HepG2 (cell line): Measurements from ENCODE around the gene ERBB4. TPM values are rescaled to one million over a fixed set of nuclear protein-coding genes. Genes with fewer than 3 reads are reported as not detected.

Experiments used
- ATAC-seq: fragments of 200-7000 bp; cut with Tn5 transposase; 3 replicates; pipeline ENCODE4 v1.9.1; 2020; ENCODE audit warnings: mild to moderate bottlenecking, moderate library complexity
- BruUV-seq: library from RNA; stranded (reverse); fragments of 400-500 nt; replicated peaks from 2 replicates; lab custom pipeline; 2021; lab: Mats Ljungman, UMichigan
- CTCF ChIA-PET: fragments of 300-600 bp; formaldehyde crosslinking; extraction: SDS; loops from one replicate; lab custom pipeline; 2021; ENCODE audit warnings: low total read pairs, inconsistent platforms, low intra/inter-chr PET ratio; lab: Yijun Ruan, JAX
- POLR2A ChIA-PET: fragments of 350-600 bp; sonication (Branson Sonifier 250); formaldehyde crosslinking; loops from one replicate; lab custom pipeline; 2020; ENCODE audit warnings: antibody characterized with exemption, inconsistent platforms; lab: Yijun Ruan, JAX
- DNase-seq: peaks from one replicate; pipeline ENCODE4 v3.0.0-alpha.2; 2015; ENCODE audit warnings: low spot score
- FAIRE-seq: peaks from 3 replicates; lab custom pipeline; 2011; peaks lifted over from hg19 to GRCh38; lab: Jason Lieb, UNC
- H2AFZ ChIP-seq: one replicate; pipeline ENCODE4 v1.6.1; 2011; ENCODE audit warnings: low read length, inconsistent platforms
- H3K27ac ChIP-seq: fragments of 300-600 bp; 3 replicates; pipeline ENCODE4 v1.8.0; 2011; ENCODE audit warnings: mixed run types, mild to moderate bottlenecking, mixed read lengths, low read length, inconsistent platforms; ENCODE audit not compliant: insufficient read depth; ENCODE audit errors: extremely low read length
- H3K27me3 ChIP-seq, 2 experiments: fragments of 200-600 bp in 1 of 2; 2 replicates in 1 of 2; 3 replicates in 1 of 2; pipeline versions ENCODE4 v1.6.0 to v1.8.0; 2011; ENCODE audit warnings: low read length in 2 of 2, mild to moderate bottlenecking in 2 of 2, moderate library complexity in 2 of 2, inconsistent platforms in 1 of 2; ENCODE audit not compliant: insufficient read depth in 2 of 2, control insufficient read depth in 1 of 2
- H3K36me3 ChIP-seq, 2 experiments: fragments of 200-600 bp in 1 of 2; replicated peaks in 1 of 2; 2 replicates in 1 of 2; 3 replicates in 1 of 2; pipeline versions ENCODE4 v1.5.1 to v1.8.0; 2011; ENCODE audit warnings: low read length in 2 of 2, inconsistent platforms in 1 of 2; ENCODE audit not compliant: insufficient read depth in 2 of 2, control insufficient read depth in 1 of 2
- H3K4me1 ChIP-seq: 2 replicates; pipeline ENCODE4 v1.5.1; 2012; ENCODE audit warnings: low read length, inconsistent platforms; ENCODE audit not compliant: insufficient read depth
- H3K4me2 ChIP-seq: 2 replicates; pipeline ENCODE4 v1.6.0; 2011; ENCODE audit warnings: low read depth, low read length, inconsistent platforms
- H3K4me3 ChIP-seq, 3 experiments: fragments of 200-600 bp in 1 of 3; sonication (generic), shearing (Covaris generic) in 1 of 3; replicated peaks in 1 of 3; 2 replicates each; pipeline ENCODE4 v1.5.1; 2011 to 2016; ENCODE audit warnings: low read length in 3 of 3, inconsistent platforms in 2 of 3, low read depth in 2 of 3, mild to moderate bottlenecking in 2 of 3, control low read depth in 1 of 3, mixed read lengths in 1 of 3; ENCODE audit not compliant: insufficient read depth in 1 of 3
- H3K79me2 ChIP-seq: one replicate; pipeline ENCODE4 v1.6.1; 2011; ENCODE audit warnings: low read length, inconsistent platforms; ENCODE audit not compliant: insufficient read depth
- H3K9ac ChIP-seq: 2 replicates; pipeline ENCODE4 v1.6.0; 2011; ENCODE audit warnings: mild to moderate bottlenecking, low read depth, low read length, inconsistent platforms; ENCODE audit not compliant: insufficient read depth
- H3K9me3 ChIP-seq: 2 replicates; pipeline ENCODE4 v1.5.1; 2012; ENCODE audit warnings: mild to moderate bottlenecking, low read length
- H4K20me1 ChIP-seq: 2 replicates; pipeline ENCODE4 v1.6.0; 2011; ENCODE audit warnings: inconsistent platforms, mild to moderate bottlenecking, low read length, moderate library complexity; ENCODE audit not compliant: insufficient read depth
- CREM ChIP-seq, 2 experiments: sonication (generic) in 1 of 2; formaldehyde crosslinking in 1 of 2; IDR thresholded peaks; 2 replicates each; pipeline versions ENCODE4 v1.4.0 to v1.6.1; 2016 to 2020; ENCODE audit warnings: antibody characterized with exemption in 1 of 2, mild to moderate bottlenecking in 1 of 2, missing genetic modification reagents in 1 of 2
- NR2C2 ChIP-seq: sonication (generic); formaldehyde crosslinking; IDR thresholded peaks from 2 replicates; pipeline ENCODE4 v1.4.0; 2020; ENCODE audit warnings: missing genetic modification reagents, mild to moderate bottlenecking, moderate library complexity, borderline replicate concordance
- PHB2 ChIP-seq: fragments of 450-650 bp; IDR thresholded peaks from 2 replicates; pipeline ENCODE4 v1.6.1; 2018; ENCODE audit not compliant: partially characterized antibody
- RBM39 ChIP-seq: fragments of 200-400 bp; formaldehyde crosslinking; IDR thresholded peaks from one replicate; pipeline ENCODE4 v1.6.1; 2018; ENCODE audit warnings: antibody characterized with exemption, mild to moderate bottlenecking, low read depth, low read length; ENCODE audit not compliant: poor library complexity, severe bottlenecking
- ZBTB7B ChIP-seq: sonication (generic); formaldehyde crosslinking; IDR thresholded peaks from 2 replicates; pipeline ENCODE4 v1.4.0; 2020; ENCODE audit warnings: missing genetic modification reagents
- ZNF30 ChIP-seq: sonication (generic); formaldehyde crosslinking; IDR thresholded peaks from 2 replicates; pipeline ENCODE4 v1.5.0; 2020; ENCODE audit warnings: mild to moderate bottlenecking, missing genetic modification reagents
- ZNF337 ChIP-seq: sonication (generic); formaldehyde crosslinking; IDR thresholded peaks from 2 replicates; pipeline ENCODE4 v1.5.1; 2020; ENCODE audit warnings: missing genetic modification reagents, low read depth, mild to moderate bottlenecking, borderline replicate concordance
- ZNF564 ChIP-seq: sonication (generic); formaldehyde crosslinking; IDR thresholded peaks from 2 replicates; pipeline ENCODE4 v1.8.1; 2023; ENCODE audit warnings: mild to moderate bottlenecking, missing genetic modification reagents
- WGBS: methylation state at CpG from one replicate; pipeline ENCODE4 v1.1.6; 2017; ENCODE audit warnings: low lambda C conversion rate; 5-methylcytosine and 5-hydroxymethylcytosine counted together
- in situ Hi-C: cut with HindIII; loops from 2 replicates; pipeline ENCODE4 v1.10.0; 2017; ENCODE audit warnings: low pct_unique_long_range_greater_than_20kb; ENCODE audit not compliant: extremely low pct_ligation_motif_present
- intact Hi-C: fragments of 100-400 bp; cut with micrococcal nuclease; formaldehyde crosslinking; loops from one replicate; pipeline ENCODE4 v1.10.0; 2022; ENCODE audit not compliant: unreplicated experiment
- polyA plus RNA-seq, 8 experiments: library from polyadenylated mRNA; depleted of rRNA in 3 of 8; stranded (reverse) in 7 of 8; unstranded in 1 of 8; fragments of >200 nt; fragmentation: Illumina TruSeq in 4 of 8; extraction: Trizol in 4 of 8; gene quantifications; 2 replicates each; pipeline versions ENCODE4 v1.2.1 to v1.2.3, GENCODE V29; 2011 to 2016; ENCODE audit warnings: low read depth in 4 of 8, missing spikeins in 1 of 8, mixed read lengths in 1 of 8; ENCODE audit not compliant: insufficient read depth in 1 of 8
- total RNA-seq, 5 experiments: library from RNA; depleted of rRNA; stranded (reverse); fragments of >200 nt; fragmentation: Illumina TruSeq; extraction: Trizol; gene quantifications; 2 replicates each; pipeline ENCODE4 v1.2.3, GENCODE V29; 2016; ENCODE audit warnings: low read depth in 1 of 5
- TF ChIP-seq, protein P1 (sequence below): conservative IDR thresholded peaks from 2 replicates; pipeline ENCODE4 v1.6.1; 2018; ENCODE audit warnings: missing genetic modification reagents
- TF ChIP-seq, protein P2 (sequence below), 2 experiments: fragments of 450-650 bp in 1 of 2; sonication (generic) in 1 of 2; formaldehyde crosslinking; IDR thresholded peaks; 2 replicates each; pipeline versions ENCODE4 v1.5.0 to v1.8.0; 2020 to 2022; ENCODE audit warnings: mild to moderate bottlenecking in 1 of 2, missing genetic modification reagents in 1 of 2

The ERBB4 gene
- total and polyA plus RNA-seq, 2 of the 13 experiments (the other 11 are each of a cell fraction or from before 2014, with no cell fraction given): not detected

DNA sequence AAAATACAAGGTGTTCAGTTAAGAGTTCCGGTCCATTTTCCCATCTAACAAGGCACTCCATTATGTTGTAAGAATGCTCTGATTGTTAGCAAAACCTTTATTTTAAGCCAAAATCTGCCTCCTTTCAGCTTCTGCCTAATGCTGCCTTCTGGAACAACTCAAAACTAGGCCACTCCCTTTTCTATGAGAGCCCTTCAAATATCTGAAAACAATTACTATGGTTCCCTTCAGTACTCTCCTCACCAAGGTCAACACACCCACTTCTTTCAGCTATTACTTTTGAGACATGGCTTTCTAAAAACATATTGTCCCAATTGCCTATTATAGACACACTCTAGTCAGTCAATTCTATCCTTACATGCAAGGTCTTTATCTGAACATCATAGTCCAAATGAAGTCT, 429.4 kb downstream of the ERBB4 start (continued):
- TF ChIP-seq NR2C2 (CRISPR knock-in tag) (no peak), ZBTB7B (no peak)
- TF ChIP-seq, protein P1, sequence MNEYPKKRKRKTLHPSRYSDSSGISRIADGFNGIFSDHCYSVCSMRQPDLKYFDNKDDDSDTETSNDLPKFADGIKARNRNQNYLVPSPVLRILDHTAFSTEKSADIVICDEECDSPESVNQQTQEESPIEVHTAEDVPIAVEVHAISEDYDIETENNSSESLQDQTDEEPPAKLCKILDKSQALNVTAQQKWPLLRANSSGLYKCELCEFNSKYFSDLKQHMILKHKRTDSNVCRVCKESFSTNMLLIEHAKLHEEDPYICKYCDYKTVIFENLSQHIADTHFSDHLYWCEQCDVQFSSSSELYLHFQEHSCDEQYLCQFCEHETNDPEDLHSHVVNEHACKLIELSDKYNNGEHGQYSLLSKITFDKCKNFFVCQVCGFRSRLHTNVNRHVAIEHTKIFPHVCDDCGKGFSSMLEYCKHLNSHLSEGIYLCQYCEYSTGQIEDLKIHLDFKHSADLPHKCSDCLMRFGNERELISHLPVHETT (CRISPR knock-in tag): no peak

DNA sequence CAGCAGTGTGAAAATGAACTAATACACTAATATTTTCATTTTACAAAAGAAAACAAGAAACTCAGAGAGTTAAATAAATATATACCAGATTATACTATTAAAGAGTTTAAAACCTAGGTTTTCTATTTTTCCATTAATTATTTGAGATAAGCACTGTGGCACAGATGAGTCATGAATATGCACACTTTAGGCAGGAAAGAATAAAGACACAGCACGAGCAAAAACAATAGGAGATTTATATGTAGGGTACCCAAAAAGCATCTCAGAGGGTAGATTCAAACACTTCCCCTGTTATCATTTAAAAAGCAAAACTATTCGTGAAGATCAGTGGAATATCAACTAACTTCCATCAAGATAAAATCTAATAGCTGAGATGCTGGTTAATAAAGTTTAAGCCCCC, 430.6 kb downstream of the ERBB4 start:
- DNase-seq (no peak), ATAC-seq (no peak), FAIRE-seq (no peak)
- Histone ChIP-seq H3K36me3 (no peaks in the 10 kb centered on the region), H3K9ac (no peak overlapping the region), H3K4me1 (no peaks in the 10 kb centered on the region), H3K79me2 (no peaks in the 10 kb centered on the region), H3K4me2 (no peak overlapping the region), H3K4me3 (no peak overlapping the region), H3K27ac (no peak overlapping the region), H3K27me3 (no peaks in the 10 kb centered on the region), H2AFZ (no peak overlapping the region), H4K20me1 (no peaks in the 10 kb centered on the region; the same call in 1 of the 2 replicates), H3K9me3 (peaks cover 16% of the 10 kb centered on the region; the same call in 1 of the 2 replicates)
- in situ Hi-C loops (no loop called here), intact Hi-C loops (no loop called here)
- ChIA-PET CTCF (no interaction called here), POLR2A (no interaction called here)
- BruUV-seq: no TSS peak
- WGBS: 4% methylated on average over 2 of the region's 2 CpGs
- TF ChIP-seq CREM (IDR thresholded peaks at IDR 0.05): no peak
- TF ChIP-seq CREM (CRISPR knock-in tag; IDR thresholded peaks at IDR 0.05): no peak
- TF ChIP-seq PHB2: no peak
- no peak for TF ChIP-seq RBM39
- TF ChIP-seq, protein P2, sequence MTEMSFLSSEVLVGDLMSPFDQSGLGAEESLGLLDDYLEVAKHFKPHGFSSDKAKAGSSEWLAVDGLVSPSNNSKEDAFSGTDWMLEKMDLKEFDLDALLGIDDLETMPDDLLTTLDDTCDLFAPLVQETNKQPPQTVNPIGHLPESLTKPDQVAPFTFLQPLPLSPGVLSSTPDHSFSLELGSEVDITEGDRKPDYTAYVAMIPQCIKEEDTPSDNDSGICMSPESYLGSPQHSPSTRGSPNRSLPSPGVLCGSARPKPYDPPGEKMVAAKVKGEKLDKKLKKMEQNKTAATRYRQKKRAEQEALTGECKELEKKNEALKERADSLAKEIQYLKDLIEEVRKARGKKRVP (CRISPR knock-in tag; IDR thresholded peaks at IDR 0.05): no peak
- TF ChIP-seq ZNF564 (CRISPR knock-in tag): no peak
- TF ChIP-seq ZNF30 (CRISPR knock-in tag): no peak
- TF ChIP-seq ZNF337 (CRISPR knock-in tag): no peak
